GM21786 (cell line): ENCODE results near the gene AOPEP.

ENCODE experiments used
- ATAC-seq: cut with Tn5 transposase; IDR thresholded peaks from one replicate; pipeline ENCODE4 v1.9.1; 2021; ENCODE audit not compliant: unreplicated experiment

Gene AOPEP

GRCh38 chr9:95053611-95054570, 327.4 kb downstream of the AOPEP start:
- no peak for ATAC-seq

GRCh38 chr9:95055334-95055850, 328.9 kb downstream of the AOPEP start:
- no peak for ATAC-seq

GRCh38 chr9:95055851-95056551, 329.5 kb downstream of the AOPEP start:
- ATAC-seq, result no peak

GRCh38 chr9:95057101-95057500, 330.6 kb downstream of the AOPEP start:
- ATAC-seq, result no peak

- ATAC-seq, result no peak
Observed at GRCh38 chr9:95058121-95058785, 331.8 kb downstream of the AOPEP start.

- no peak for ATAC-seq
Observed at GRCh38 chr9:95058795-95059386, 332.4 kb downstream of the AOPEP start.

GRCh38 chr9:95060234-95060633, 333.7 kb downstream of the AOPEP start:
- ATAC-seq, result no peak

GRCh38 chr9:95060916-95061315, 334.4 kb downstream of the AOPEP start:
- ATAC-seq, result no peak

GRCh38 chr9:95061916-95062595, 335.6 kb downstream of the AOPEP start:
- ATAC-seq, result no peak

GRCh38 chr9:95062596-95063065, 336.1 kb downstream of the AOPEP start:
- no peak for ATAC-seq

- no peak for ATAC-seq
Observed at GRCh38 chr9:95063300-95063699, 336.8 kb downstream of the AOPEP start.

GRCh38 chr9:95065224-95065623, 338.7 kb downstream of the AOPEP start:
- no peak for ATAC-seq

GRCh38 chr9:95067057-95067456, 340.6 kb downstream of the AOPEP start:
- no peak for ATAC-seq

GRCh38 chr9:95067897-95068296, 341.4 kb downstream of the AOPEP start:
- ATAC-seq, result no peak

GRCh38 chr9:95070549-95071021, 344.1 kb downstream of the AOPEP start:
- ATAC-seq, result no peak

- no peak for ATAC-seq
Observed at GRCh38 chr9:95071450-95071849, 345.0 kb downstream of the AOPEP start.

- no peak for ATAC-seq
Observed at GRCh38 chr9:95071925-95072324, 345.4 kb downstream of the AOPEP start.

GRCh38 chr9:95073042-95073607, 346.6 kb downstream of the AOPEP start:
- ATAC-seq, result no peak

GRCh38 chr9:95073918-95074317, 347.4 kb downstream of the AOPEP start:
- ATAC-seq, result no peak

GRCh38 chr9:95074632-95075031, 348.1 kb downstream of the AOPEP start:
- no peak for ATAC-seq
